ENCODE measurements around the gene AGFG2.

AGFG2 gene

GRCh38 chr7:100552532-100552931, 13.5 kb downstream of the AGFG2 start:
- Histone ChIP-seq H3K27me3 (ENCODE audit: insufficient read depth, low read length, poor library complexity, severe bottlenecking) (no peaks in the 10 kb centered on the region), H3K9me2 (replicated peaks; ENCODE audit: low read depth, low read length) (no peaks in the 10 kb centered on the region), H4K20me1 (ENCODE audit: insufficient read depth, low read length, poor library complexity, severe bottlenecking) (no peaks in the 10 kb centered on the region), H3K79me2 (ENCODE audit: insufficient read depth, low read length) (0 out of 2 replicates have a peak, but pooled peaks cover 6% of the 10 kb centered on the region), H3K4me1 (ENCODE audit: insufficient read depth, low read length, poor library complexity, severe bottlenecking) (peaks cover 7% of the 10 kb centered on the region), H3K4me2 (ENCODE audit: low read depth, low read length, poor library complexity, severe bottlenecking) (no peak overlapping the region), H3K9me3 (ENCODE audit: insufficient read depth, low read depth, low read length) (no peaks in the 10 kb centered on the region), H2AFZ (ENCODE audit: low read length) (no peak overlapping the region), H3F3A (ENCODE audit: low read depth) (no peaks in the 10 kb centered on the region), H3K4me3 (ENCODE audit: low read length, poor library complexity, severe bottlenecking) (no peak overlapping the region), H3K9ac (ENCODE audit: low read depth, low read length, poor library complexity, severe bottlenecking) (no peak overlapping the region), H3K36me3 (ENCODE audit: insufficient read depth, low read length) (peaks cover 25% of the 10 kb centered on the region)
- TF ChIP-seq EZH2phosphoT487 (IDR thresholded peaks at IDR 0.05; ENCODE audit: borderline replicate concordance) (no peak), CTCF (conservative IDR thresholded peaks at IDR 0.05; ENCODE audit: low read length) (no peak)

GRCh38 chr7:100553032-100553431, 14.0 kb downstream of the AGFG2 start:
- Histone ChIP-seq H3K9ac (ENCODE audit: low read depth, low read length, poor library complexity, severe bottlenecking) (no peak overlapping the region), H4K20me1 (ENCODE audit: insufficient read depth, low read length, poor library complexity, severe bottlenecking) (no peaks in the 10 kb centered on the region), H3K36me3 (ENCODE audit: insufficient read depth, low read length) (peaks cover 25% of the 10 kb centered on the region), H3K4me2 (ENCODE audit: low read depth, low read length, poor library complexity, severe bottlenecking) (no peak overlapping the region), H2AFZ (ENCODE audit: low read length) (no peak overlapping the region), H3K9me2 (replicated peaks; ENCODE audit: low read depth, low read length) (no peaks in the 10 kb centered on the region), H3F3A (ENCODE audit: low read depth) (no peaks in the 10 kb centered on the region), H3K27me3 (ENCODE audit: insufficient read depth, low read length, poor library complexity, severe bottlenecking) (no peaks in the 10 kb centered on the region), H3K4me1 (ENCODE audit: insufficient read depth, low read length, poor library complexity, severe bottlenecking) (peaks cover 7% of the 10 kb centered on the region), H3K79me2 (ENCODE audit: insufficient read depth, low read length) (0 out of 2 replicates have a peak, but pooled peaks cover under 1% of the 10 kb centered on the region), H3K4me3 (ENCODE audit: low read length, poor library complexity, severe bottlenecking) (no peak overlapping the region), H3K9me3 (ENCODE audit: insufficient read depth, low read depth, low read length) (no peaks in the 10 kb centered on the region)
- TF ChIP-seq EZH2phosphoT487 (IDR thresholded peaks at IDR 0.05; ENCODE audit: borderline replicate concordance) (no peak), CTCF (conservative IDR thresholded peaks at IDR 0.05; ENCODE audit: low read length) (no peak)

GRCh38 chr7:100555701-100556100, 16.7 kb downstream of the AGFG2 start:
- no peak overlapping the region for H3K4me3 ChIP-seq (ENCODE audit: low read length, poor library complexity, severe bottlenecking)
- no peaks in the 10 kb centered on the region for H3K27me3 ChIP-seq (ENCODE audit: insufficient read depth, low read length, poor library complexity, severe bottlenecking)
- H2AFZ ChIP-seq (ENCODE audit: low read length) = no peak overlapping the region
- H3K4me1 ChIP-seq (ENCODE audit: insufficient read depth, low read length, poor library complexity, severe bottlenecking) = no peaks in the 10 kb centered on the region
- H3K9ac ChIP-seq (ENCODE audit: low read depth, low read length, poor library complexity, severe bottlenecking) = no peak overlapping the region
- no peaks in the 10 kb centered on the region for H3K79me2 ChIP-seq (ENCODE audit: insufficient read depth, low read length)
- H3K4me2 ChIP-seq (ENCODE audit: low read depth, low read length, poor library complexity, severe bottlenecking) = no peak overlapping the region
- H3K36me3 ChIP-seq (ENCODE audit: insufficient read depth, low read length) = peaks cover 25% of the 10 kb centered on the region; the same call in 1 of the 2 replicates
- H3K9me2 ChIP-seq (replicated peaks; ENCODE audit: low read depth, low read length) = no peaks in the 10 kb centered on the region
- TF ChIP-seq EZH2phosphoT487 (IDR thresholded peaks at IDR 0.05; ENCODE audit: borderline replicate concordance) (no peak), CTCF (conservative IDR thresholded peaks at IDR 0.05; ENCODE audit: low read length) (no peak)
- no peaks in the 10 kb centered on the region for H3F3A ChIP-seq (ENCODE audit: low read depth)
- H3K9me3 ChIP-seq (ENCODE audit: insufficient read depth, low read depth, low read length) = no peaks in the 10 kb centered on the region
- H4K20me1 ChIP-seq (ENCODE audit: insufficient read depth, low read length, poor library complexity, severe bottlenecking) = no peaks in the 10 kb centered on the region
